Naive B cell (primary cell): ENCODE measurements around the gene GMIP. TPM values are rescaled to one million over a fixed set of nuclear protein-coding genes. Genes with fewer than 3 reads are reported as not detected.
A peak's percentile ranks its signal among the peaks of the same experiment; 100 is the strongest.

ENCODE experiments used
- ATAC-seq, 2 donors: fragments of 150-1000 bp; cut with Tn5 transposase; 2 replicates each; pipeline ENCODE4 v1.10.0; 2021; ENCODE audit warnings: low read depth in 2 of 2, mild to moderate bottlenecking in 2 of 2, moderate library complexity in 2 of 2
- DNase-seq: peaks from one replicate; pipeline ENCODE4 v3.0.0; 2022
- H3K27ac Mint-ChIP-seq, 6 donors: one replicate each; pipeline ENCODE4 v1.8.0; 2020 to 2022; ENCODE audit warnings: mild to moderate bottlenecking in 6 of 6, mixed read lengths in 6 of 6, moderate library complexity in 5 of 6, inconsistent platforms in 2 of 6
- H3K27me3 Mint-ChIP-seq, 3 donors: one replicate each; pipeline ENCODE4 v1.8.0; 2021 to 2022; ENCODE audit warnings: mixed read lengths in 3 of 3, mild to moderate bottlenecking in 1 of 3
- H3K36me3 Mint-ChIP-seq, 2 donors: one replicate each; pipeline ENCODE4 v1.8.0; 2020 to 2022; ENCODE audit warnings: mixed read lengths in 2 of 2, inconsistent platforms in 1 of 2, mild to moderate bottlenecking in 1 of 2
- H3K4me1 Mint-ChIP-seq, 3 donors: one replicate each; pipeline ENCODE4 v1.8.0; 2020 to 2022; ENCODE audit warnings: mixed read lengths in 3 of 3, inconsistent platforms in 1 of 3, mild to moderate bottlenecking in 1 of 3, moderate library complexity in 1 of 3
- H3K4me3 Mint-ChIP-seq, 8 donors: one replicate each; pipeline ENCODE4 v1.8.0; 2020 to 2022; ENCODE audit warnings: mild to moderate bottlenecking in 8 of 8, mixed read lengths in 8 of 8, moderate library complexity in 8 of 8, inconsistent platforms in 2 of 8
- H3K9me3 Mint-ChIP-seq, 7 donors: one replicate each; pipeline ENCODE4 v1.8.0; 2020 to 2022; ENCODE audit warnings: mixed read lengths in 7 of 7, mild to moderate bottlenecking in 5 of 7, inconsistent platforms in 2 of 7, moderate library complexity in 1 of 7
- polyA plus RNA-seq, 6 donors: library from polyadenylated mRNA; unstranded; fragments of 300-500 nt; fragmentation: Illumina TruSeq; gene quantifications; one replicate each; pipeline ENCODE4 v1.2.3, GENCODE V29; 2021; ENCODE audit warnings: low read depth in 6 of 6

GMIP gene
- polyA plus RNA-seq, 6 donors from 2014 or later = 41.4 to 79.9 (median 49.1) TPM

DNA sequence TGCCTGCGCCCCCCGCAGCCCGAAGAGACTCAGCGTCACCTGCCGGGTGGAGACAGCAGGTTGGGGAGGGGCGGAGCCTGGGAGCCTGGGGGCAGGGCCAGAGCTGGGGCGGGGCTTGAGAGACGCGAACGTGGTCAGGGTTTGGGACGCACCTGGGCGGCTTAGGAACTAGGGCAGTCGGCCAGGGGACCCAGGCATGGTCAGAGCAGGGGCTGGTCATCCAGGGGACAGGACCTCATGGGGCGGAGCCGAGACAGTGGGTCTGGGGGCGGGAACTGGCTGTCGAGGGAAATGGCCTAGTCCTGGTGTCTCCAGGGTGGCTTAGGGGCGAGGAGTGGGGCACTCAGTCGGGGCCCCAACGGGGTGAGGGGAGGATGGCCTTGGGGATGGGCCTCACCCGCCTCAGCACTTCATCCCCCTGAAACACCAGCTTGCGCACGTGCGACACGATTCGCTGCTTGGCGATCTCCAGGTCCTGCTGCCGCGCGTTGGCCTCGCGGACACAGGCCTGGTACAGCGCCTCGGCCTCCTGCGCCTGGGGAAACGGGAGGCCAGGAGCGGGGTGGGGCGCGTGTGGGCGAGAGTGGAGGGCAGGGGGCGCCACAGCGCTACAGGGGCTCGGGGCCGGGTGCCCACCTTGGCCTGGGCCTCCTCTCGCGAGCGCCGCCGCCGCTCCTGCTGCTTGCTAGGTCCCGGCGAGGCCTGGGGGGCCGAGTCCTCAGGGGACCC lies 5.8 kb downstream of the GMIP start:
- Mint-ChIP-seq H3K27ac (no peak overlapping the region), H3K4me3 (no peak overlapping the region), H3K9me3 (no peaks in the 10 kb centered on the region), H3K4me1 (peaks cover 24 to 43% (median 29%) of the 10 kb centered on the region in 3 donors), H3K27me3 (no peaks in the 10 kb centered on the region), H3K36me3 (peaks cover 15 to 38% of the 10 kb centered on the region in 2 donors)
- DNase-seq (no peak), ATAC-seq (no peak)

DNA sequence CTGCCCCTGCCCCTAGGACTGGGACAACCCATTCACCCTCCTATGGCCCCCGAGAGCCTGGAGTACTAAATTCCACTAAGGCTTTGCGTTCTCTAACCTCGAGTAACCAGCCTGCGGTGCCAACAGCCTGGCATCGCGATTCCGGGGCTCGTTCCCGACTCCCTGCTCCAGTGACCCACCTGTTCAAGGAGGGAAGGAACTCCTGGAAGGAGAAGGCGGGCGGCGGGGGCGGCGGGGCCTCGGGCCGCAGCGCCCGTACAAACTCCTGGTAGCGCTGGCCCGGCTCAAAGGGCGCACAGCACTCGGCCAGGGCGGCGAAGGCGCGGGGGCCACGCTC lies 6.3 kb downstream of the GMIP start:
- H3K27ac Mint-ChIP-seq = no peak overlapping the region
- ATAC-seq (no peak), DNase-seq (no peak)
- H3K36me3 Mint-ChIP-seq = peaks cover 18 to 36% of the 10 kb centered on the region in 2 donors
- H3K4me1 Mint-ChIP-seq = peaks cover 19 to 39% (median 24%) of the 10 kb centered on the region in 3 donors
- no peaks in the 10 kb centered on the region for H3K27me3 Mint-ChIP-seq
- no peak overlapping the region for H3K4me3 Mint-ChIP-seq
- no peaks in the 10 kb centered on the region for H3K9me3 Mint-ChIP-seq

- no peak for DNase-seq
- Mint-ChIP-seq H3K36me3 (peaks cover 18 to 36% of the 10 kb centered on the region in 2 donors), H3K4me3 (peak overlapping the region in 1 of 8 donors; percentile 29), H3K4me1 (peaks cover 14 to 34% (median 20%) of the 10 kb centered on the region in 3 donors), H3K27me3 (no peaks in the 10 kb centered on the region), H3K9me3 (no peaks in the 10 kb centered on the region), H3K27ac (peak overlapping the region in 1 of 6 donors; percentile 57)
- no peak for ATAC-seq
Measured at GRCh38 chr19:19636573-19637185, 6.8 kb downstream of the GMIP start.

GRCh38 chr19:19635313-19635702 lies 8.1 kb downstream of the GMIP start:
- ATAC-seq = no peak
- Mint-ChIP-seq H3K9me3 (no peaks in the 10 kb centered on the region), H3K27ac (peak overlapping the region in 3 of 6 donors; percentile 47 to 60 (median 51)), H3K4me3 (peak overlapping the region in 1 of 8 donors; percentile 47), H3K27me3 (no peaks in the 10 kb centered on the region), H3K4me1 (peaks cover 13 to 34% (median 20%) of the 10 kb centered on the region in 3 donors), H3K36me3 (peaks cover 18 to 36% of the 10 kb centered on the region in 2 donors)
- no peak for DNase-seq

- no peak for DNase-seq
- H3K9me3 Mint-ChIP-seq = no peaks in the 10 kb centered on the region
- no peaks in the 10 kb centered on the region for H3K27me3 Mint-ChIP-seq
- H3K27ac Mint-ChIP-seq = peak overlapping the region in 3 of 6 donors; percentile 42 to 91 (median 60)
- peak overlapping the region in 2 of 8 donors; percentile 24 to 25 for H3K4me3 Mint-ChIP-seq
- H3K4me1 Mint-ChIP-seq = peaks cover 8 to 34% (median 20%) of the 10 kb centered on the region in 3 donors
- peaks cover 18 to 36% of the 10 kb centered on the region in 2 donors for H3K36me3 Mint-ChIP-seq
- ATAC-seq = no peak
Measured at GRCh38 chr19:19634516-19635312, 8.7 kb downstream of the GMIP start.

- Mint-ChIP-seq H3K4me1 (peaks cover 5 to 35% (median 20%) of the 10 kb centered on the region in 3 donors), H3K9me3 (no peaks in the 10 kb centered on the region), H3K4me3 (peak overlapping the region in 1 of 8 donors; percentile 57), H3K36me3 (peaks cover 18 to 36% of the 10 kb centered on the region in 2 donors), H3K27me3 (no peaks in the 10 kb centered on the region), H3K27ac (peak overlapping the region in 2 of 6 donors; percentile 53 to 91)
- ATAC-seq = no peak
- no peak for DNase-seq
Measured at GRCh38 chr19:19633711-19634515, 9.5 kb downstream of the GMIP start.

- peaks cover 18 to 29% of the 10 kb centered on the region in 2 donors for H3K36me3 Mint-ChIP-seq
- H3K27me3 Mint-ChIP-seq = no peaks in the 10 kb centered on the region
- H3K27ac Mint-ChIP-seq = peak overlapping the region in 3 of 6 donors; percentile 29 to 88 (median 62)
- no peaks in the 10 kb centered on the region for H3K9me3 Mint-ChIP-seq
- no peak for ATAC-seq
- no peak for DNase-seq
- H3K4me3 Mint-ChIP-seq = peak overlapping the region in 1 of 8 donors; percentile 57
- H3K4me1 Mint-ChIP-seq = peaks cover 8 to 41% (median 21%) of the 10 kb centered on the region in 3 donors
Measured at GRCh38 chr19:19632661-19633060, 10.8 kb downstream of the GMIP start.

DNA sequence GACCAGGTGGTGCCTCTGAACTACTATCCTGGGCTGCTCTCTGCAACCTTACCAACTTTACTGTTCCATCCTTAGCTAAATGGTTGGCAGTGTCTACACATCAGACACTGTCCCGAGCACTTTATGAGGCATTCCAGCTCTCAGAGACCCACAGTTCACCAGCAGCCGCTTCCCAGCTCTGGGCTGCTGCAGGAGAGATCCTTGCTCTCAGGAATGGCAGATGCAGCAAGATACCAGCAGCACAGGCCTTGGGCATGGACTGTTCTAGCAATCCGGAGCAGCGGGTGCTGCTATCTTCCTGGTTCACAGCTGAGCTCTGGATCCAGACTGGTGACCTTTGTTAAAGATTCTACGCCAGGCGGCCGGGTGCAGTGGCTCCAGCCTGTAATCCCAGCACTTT lies 12.1 kb downstream of the GMIP start:
- DNase-seq (no peak), ATAC-seq (no peak)
- no peak overlapping the region for H3K27ac Mint-ChIP-seq
- peak overlapping the region in 3 of 8 donors; percentile 12 to 84 (median 30) for H3K4me3 Mint-ChIP-seq
- H3K36me3 Mint-ChIP-seq = peaks cover 18 to 29% of the 10 kb centered on the region in 2 donors
- H3K9me3 Mint-ChIP-seq = no peaks in the 10 kb centered on the region
- no peaks in the 10 kb centered on the region for H3K27me3 Mint-ChIP-seq
- peaks cover 19 to 54% (median 31%) of the 10 kb centered on the region in 3 donors for H3K4me1 Mint-ChIP-seq

DNA sequence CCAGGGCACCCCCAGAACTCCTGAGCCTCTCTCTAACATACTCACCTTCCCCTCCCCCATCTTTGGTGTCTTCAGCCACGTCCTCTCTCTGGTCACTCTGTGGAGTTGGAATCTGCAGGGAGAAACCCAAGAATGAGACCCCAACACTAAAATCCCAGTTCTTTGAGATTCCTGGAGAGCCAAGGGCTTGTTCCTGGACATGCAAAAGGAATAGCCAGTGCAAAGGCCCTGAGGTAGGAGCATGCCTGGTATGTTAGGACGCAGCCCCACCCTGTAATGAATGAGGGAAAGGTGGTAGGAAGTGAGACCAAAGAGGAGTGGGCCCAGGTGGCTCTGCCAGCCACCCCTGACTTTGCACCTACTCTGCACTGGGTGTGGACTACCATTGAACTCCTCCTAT lies 13.0 kb downstream of the GMIP start:
- no peak for ATAC-seq
- DNase-seq = no peak
- no peaks in the 10 kb centered on the region for H3K9me3 Mint-ChIP-seq
- H3K4me3 Mint-ChIP-seq = peak overlapping the region in 5 of 8 donors; percentile 14 to 84 (median 69)
- H3K4me1 Mint-ChIP-seq = peaks cover 20 to 52% (median 27%) of the 10 kb centered on the region in 3 donors
- no peak overlapping the region for H3K27ac Mint-ChIP-seq
- no peaks in the 10 kb centered on the region for H3K27me3 Mint-ChIP-seq
- H3K36me3 Mint-ChIP-seq = peaks cover 18 to 25% of the 10 kb centered on the region in 2 donors

- Mint-ChIP-seq H3K4me3 (peak overlapping the region in 5 of 8 donors; percentile 14 to 84 (median 59)), H3K4me1 (peaks cover 18 to 48% (median 26%) of the 10 kb centered on the region in 3 donors), H3K9me3 (no peaks in the 10 kb centered on the region), H3K27me3 (no peaks in the 10 kb centered on the region), H3K27ac (peak overlapping the region in 1 of 6 donors; percentile 24), H3K36me3 (peaks cover 18 to 23% of the 10 kb centered on the region in 2 donors)
- ATAC-seq (no peak), DNase-seq (no peak)
Measured at GRCh38 chr19:19630062-19630414, 13.4 kb downstream of the GMIP start.

GRCh38 chr19:19628501-19629134 lies 14.8 kb downstream of the GMIP start:
- H3K4me3 Mint-ChIP-seq = peak overlapping the region; percentile 73 to 94 (median 89)
- DNase-seq (peak; percentile 18), ATAC-seq (peak; percentile 22 to 24)
- H3K27me3 Mint-ChIP-seq = no peaks in the 10 kb centered on the region
- no peaks in the 10 kb centered on the region for H3K9me3 Mint-ChIP-seq
- peaks cover 16 to 34% (median 20%) of the 10 kb centered on the region in 3 donors for H3K4me1 Mint-ChIP-seq
- H3K27ac Mint-ChIP-seq = peak overlapping the region; percentile 70 to 95 (median 90)
- H3K36me3 Mint-ChIP-seq = peaks cover 9 to 11% of the 10 kb centered on the region in 2 donors
